Hematopoietic multipotent progenitor cell treated with erythropoietin and hydrocortisone succinate and interleukin-3 and kit ligand, for 8 days (in vitro differentiated cells): ENCODE measurements around the gene AKNA.
A peak's percentile ranks its signal among the peaks of the same experiment; 100 is the strongest.

Experiments used
- DNase-seq: peaks from one replicate; pipeline ENCODE4 v3.0.0-alpha.2; 2015

AKNA gene

GRCh38 chr9:114416906-114417305, 29.1 kb upstream of the AKNA start:
- DNase-seq = no peak

- no peak for DNase-seq
Measured at GRCh38 chr9:114416290-114416689, 28.5 kb upstream of the AKNA start.

- no peak for DNase-seq
Measured at GRCh38 chr9:114414346-114414745, 26.6 kb upstream of the AKNA start.

- DNase-seq = no peak
Measured at GRCh38 chr9:114413861-114414301, 26.1 kb upstream of the AKNA start.

- no peak for DNase-seq
Measured at GRCh38 chr9:114412048-114412683, 24.4 kb upstream of the AKNA start.

- no peak for DNase-seq
Measured at GRCh38 chr9:114411452-114411851, 23.7 kb upstream of the AKNA start.

- DNase-seq = no peak
Measured at GRCh38 chr9:114410910-114411309, 23.1 kb upstream of the AKNA start.

- DNase-seq = no peak
Measured at GRCh38 chr9:114409842-114410241, 22.1 kb upstream of the AKNA start.

- DNase-seq = no peak
Measured at GRCh38 chr9:114409103-114409780, 21.5 kb upstream of the AKNA start.

- no peak for DNase-seq
Measured at GRCh38 chr9:114408645-114409044, 20.9 kb upstream of the AKNA start.

GRCh38 chr9:114407889-114408288, 20.1 kb upstream of the AKNA start:
- no peak for DNase-seq

GRCh38 chr9:114406441-114406840, 18.7 kb upstream of the AKNA start:
- DNase-seq = no peak

- DNase-seq = peak; percentile 79
Measured at GRCh38 chr9:114405294-114406034, 17.7 kb upstream of the AKNA start.

- no peak for DNase-seq
Measured at GRCh38 chr9:114404531-114404930, 16.7 kb upstream of the AKNA start.

- no peak for DNase-seq
Measured at GRCh38 chr9:114403153-114403756, 15.5 kb upstream of the AKNA start.

- DNase-seq = no peak
Measured at GRCh38 chr9:114401344-114401743, 13.6 kb upstream of the AKNA start.

GRCh38 chr9:114400772-114401171, 13.0 kb upstream of the AKNA start:
- no peak for DNase-seq

GRCh38 chr9:114400219-114400618, 12.4 kb upstream of the AKNA start:
- no peak for DNase-seq

- no peak for DNase-seq
Measured at GRCh38 chr9:114399381-114399780, 11.6 kb upstream of the AKNA start.

- peak; percentile 85 for DNase-seq
Measured at GRCh38 chr9:114397848-114398605, 10.2 kb upstream of the AKNA start.

- DNase-seq = no peak
Measured at GRCh38 chr9:114397219-114397847, 9.6 kb upstream of the AKNA start.

- DNase-seq = no peak
Measured at GRCh38 chr9:114396558-114397218, 8.9 kb upstream of the AKNA start.
